GM12874 (cell line): ENCODE results near the gene OPN1LW.
"Not testable (repeated sequence)": the region's sequence is repeated elsewhere in the genome, so short reads cannot be mapped to it uniquely, and the experiment has no call there.

ENCODE experiments used
- TF ChIP-seq, protein P1 (sequence below): IDR thresholded peaks from 2 replicates; pipeline ENCODE4 v1.5.1; 2011; ENCODE audit warnings: low read depth, mild to moderate bottlenecking, control low read depth, low read length, moderate library complexity; ENCODE audit not compliant: insufficient read depth

Gene OPN1LW

DNA sequence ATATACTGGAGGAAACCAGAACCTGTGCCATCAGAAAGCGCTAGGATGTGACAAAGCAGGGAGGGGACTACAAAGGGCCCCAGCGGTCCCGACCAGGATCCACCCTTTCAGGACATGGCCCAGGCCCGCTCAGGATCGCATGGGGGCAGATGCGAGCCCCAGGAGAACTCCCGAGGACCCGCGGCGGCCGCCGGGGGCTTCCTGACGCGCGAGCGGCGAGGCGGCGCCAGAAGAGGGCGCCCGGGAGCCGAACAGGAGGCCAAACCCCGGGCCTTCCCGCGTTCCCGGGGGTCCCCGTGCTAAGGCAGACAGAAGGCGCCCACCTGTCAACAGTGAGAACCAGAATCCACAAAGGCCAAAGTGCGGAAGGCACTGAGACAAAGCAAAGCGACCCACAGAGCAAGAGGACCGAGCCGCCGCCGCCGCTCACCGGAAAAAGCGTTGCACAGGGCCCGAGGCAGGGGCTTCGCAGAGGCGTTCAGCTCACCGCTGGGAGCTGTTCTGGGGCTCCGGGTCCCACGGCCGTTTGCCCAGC is 7.3 kb upstream of the OPN1LW start:
- TF ChIP-seq, protein P1, sequence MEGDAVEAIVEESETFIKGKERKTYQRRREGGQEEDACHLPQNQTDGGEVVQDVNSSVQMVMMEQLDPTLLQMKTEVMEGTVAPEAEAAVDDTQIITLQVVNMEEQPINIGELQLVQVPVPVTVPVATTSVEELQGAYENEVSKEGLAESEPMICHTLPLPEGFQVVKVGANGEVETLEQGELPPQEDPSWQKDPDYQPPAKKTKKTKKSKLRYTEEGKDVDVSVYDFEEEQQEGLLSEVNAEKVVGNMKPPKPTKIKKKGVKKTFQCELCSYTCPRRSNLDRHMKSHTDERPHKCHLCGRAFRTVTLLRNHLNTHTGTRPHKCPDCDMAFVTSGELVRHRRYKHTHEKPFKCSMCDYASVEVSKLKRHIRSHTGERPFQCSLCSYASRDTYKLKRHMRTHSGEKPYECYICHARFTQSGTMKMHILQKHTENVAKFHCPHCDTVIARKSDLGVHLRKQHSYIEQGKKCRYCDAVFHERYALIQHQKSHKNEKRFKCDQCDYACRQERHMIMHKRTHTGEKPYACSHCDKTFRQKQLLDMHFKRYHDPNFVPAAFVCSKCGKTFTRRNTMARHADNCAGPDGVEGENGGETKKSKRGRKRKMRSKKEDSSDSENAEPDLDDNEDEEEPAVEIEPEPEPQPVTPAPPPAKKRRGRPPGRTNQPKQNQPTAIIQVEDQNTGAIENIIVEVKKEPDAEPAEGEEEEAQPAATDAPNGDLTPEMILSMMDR = peak; percentile 79

DNA sequence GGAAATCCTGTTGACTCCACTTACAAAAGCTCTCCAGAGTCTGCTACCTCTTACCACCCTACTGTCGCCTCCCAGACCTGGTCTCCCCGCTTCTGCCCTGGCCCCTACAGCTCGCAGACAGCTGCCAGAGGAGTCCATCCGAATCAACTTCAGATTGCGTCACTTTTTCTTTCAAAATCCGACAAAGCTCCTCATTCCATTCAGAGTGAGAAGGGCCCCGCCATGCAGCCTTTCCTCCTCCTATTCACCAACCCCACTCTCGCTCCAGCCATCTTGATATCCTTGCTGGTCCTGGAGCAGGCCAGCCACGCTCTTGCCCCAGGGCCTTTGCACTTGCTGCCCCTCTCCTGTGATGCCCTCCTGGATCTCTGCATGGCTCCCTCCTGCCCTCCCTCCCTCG is 5.2 kb upstream of the OPN1LW start:
- TF ChIP-seq, protein P1 = no peak

DNA sequence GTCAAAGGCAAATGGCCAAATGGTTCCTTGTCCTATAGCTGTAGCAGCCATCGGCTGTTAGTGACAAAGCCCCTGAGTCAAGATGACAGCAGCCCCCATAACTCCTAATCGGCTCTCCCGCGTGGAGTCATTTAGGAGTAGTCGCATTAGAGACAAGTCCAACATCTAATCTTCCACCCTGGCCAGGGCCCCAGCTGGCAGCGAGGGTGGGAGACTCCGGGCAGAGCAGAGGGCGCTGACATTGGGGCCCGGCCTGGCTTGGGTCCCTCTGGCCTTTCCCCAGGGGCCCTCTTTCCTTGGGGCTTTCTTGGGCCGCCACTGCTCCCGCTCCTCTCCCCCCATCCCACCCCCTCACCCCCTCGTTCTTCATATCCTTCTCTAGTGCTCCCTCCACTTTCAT is 3.8 kb upstream of the OPN1LW start:
- TF ChIP-seq, protein P1 = no peak

DNA sequence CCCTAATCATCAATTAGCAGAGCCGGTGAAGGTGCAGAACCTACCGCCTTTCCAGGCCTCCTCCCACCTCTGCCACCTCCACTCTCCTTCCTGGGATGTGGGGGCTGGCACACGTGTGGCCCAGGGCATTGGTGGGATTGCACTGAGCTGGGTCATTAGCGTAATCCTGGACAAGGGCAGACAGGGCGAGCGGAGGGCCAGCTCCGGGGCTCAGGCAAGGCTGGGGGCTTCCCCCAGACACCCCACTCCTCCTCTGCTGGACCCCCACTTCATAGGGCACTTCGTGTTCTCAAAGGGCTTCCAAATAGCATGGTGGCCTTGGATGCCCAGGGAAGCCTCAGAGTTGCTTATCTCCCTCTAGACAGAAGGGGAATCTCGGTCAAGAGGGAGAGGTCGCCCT is 3.3 kb upstream of the OPN1LW start:
- TF ChIP-seq, protein P1 = no peak

DNA sequence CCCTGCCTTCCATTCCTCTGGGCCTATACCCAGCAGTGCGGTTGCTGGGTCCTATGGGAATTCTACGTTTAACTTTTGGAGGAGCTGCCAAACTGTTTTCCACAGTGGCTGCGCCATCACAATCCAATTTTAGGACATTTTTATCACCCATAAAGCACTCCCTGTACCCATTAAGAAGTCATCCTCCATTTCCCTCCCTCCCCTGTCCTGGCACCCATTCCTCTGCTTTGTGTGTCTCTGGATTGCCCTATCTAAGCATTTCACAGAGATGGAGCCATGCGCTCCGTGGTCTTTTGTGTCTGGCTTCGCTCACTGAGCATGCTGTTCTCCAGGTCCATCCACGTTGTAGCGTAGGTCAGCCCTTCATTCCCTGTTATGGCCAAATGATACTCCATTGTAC is 1.7 kb upstream of the OPN1LW start:
- TF ChIP-seq, protein P1 = no peak

DNA sequence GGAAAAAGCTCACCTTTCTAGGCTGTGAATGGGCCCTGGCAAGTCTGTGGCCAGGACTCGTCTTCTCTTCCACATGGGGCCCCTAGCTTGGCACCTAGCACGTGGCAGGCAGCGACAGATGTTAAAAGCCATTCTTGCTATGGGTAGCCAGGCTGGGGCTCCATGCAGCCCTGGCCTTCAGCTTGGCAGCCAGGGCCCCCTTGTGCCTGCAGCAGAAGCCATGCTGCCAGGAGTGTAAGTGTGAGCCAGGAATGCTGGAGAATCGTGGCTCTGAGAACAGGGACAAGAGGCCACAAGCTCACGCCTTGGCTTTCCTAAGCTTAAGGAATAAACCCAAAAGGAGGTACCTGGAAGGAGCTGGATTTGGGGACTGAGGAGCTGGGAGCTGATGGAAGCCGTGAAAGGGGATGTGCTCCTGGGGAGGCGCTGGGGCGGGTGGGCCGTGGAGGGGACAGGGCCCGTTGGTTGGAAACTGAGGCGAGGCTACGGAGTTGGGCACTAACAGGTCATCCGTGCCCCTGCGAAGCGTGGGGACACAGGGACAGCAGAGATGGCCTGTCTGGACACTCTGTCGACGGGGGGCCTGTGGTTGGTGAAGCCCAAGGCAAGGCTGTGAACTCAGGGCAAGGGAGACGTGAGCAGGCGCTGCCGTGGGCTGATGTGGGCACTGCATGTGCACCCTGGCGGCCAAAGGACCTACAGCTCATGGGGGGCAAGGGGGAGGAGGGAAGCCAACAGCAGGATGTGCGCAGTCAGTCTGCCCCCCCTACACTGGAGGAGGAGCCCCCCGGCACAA is 895 bp upstream of the OPN1LW start:
- TF ChIP-seq, protein P1 = no peak

DNA sequence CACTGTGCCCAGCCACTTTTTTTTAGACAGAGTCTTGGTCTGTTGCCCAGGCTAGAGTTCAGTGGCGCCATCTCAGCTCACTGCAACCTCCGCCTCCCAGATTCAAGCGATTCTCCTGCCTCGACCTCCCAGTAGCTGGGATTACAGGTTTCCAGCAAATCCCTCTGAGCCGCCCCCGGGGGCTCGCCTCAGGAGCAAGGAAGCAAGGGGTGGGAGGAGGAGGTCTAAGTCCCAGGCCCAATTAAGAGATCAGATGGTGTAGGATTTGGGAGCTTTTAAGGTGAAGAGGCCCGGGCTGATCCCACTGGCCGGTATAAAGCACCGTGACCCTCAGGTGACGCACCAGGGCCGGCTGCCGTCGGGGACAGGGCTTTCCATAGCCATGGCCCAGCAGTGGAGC is 38.3 kb downstream of the OPN1LW start, which contains the start of gene OPN1MW:
Gene OPN1MW (plus strand): TSS at position 301 of the 400 bp plus-strand sequence. CDS start 82 bp downstream, at position 383.
- TF ChIP-seq, protein P1 = not testable (repeated sequence)
